GM23338 (cell line): ENCODE measurements around the gene EHF. TPM values are rescaled to one million over a fixed set of nuclear protein-coding genes. Genes with fewer than 3 reads are reported as not detected.

ENCODE experiments used
- CREB1 ChIP-seq: fragments of 250-450 bp; sonication (Bioruptor Pico); IDR thresholded peaks from 2 replicates; pipeline ENCODE4 v1.5.0; 2020; ENCODE audit warnings: low read depth, mild to moderate bottlenecking, moderate library complexity
- EZH2 ChIP-seq: fragments of 200-600 bp; sonication (generic); IDR thresholded peaks from one replicate; pipeline ENCODE4 v1.8.0; 2017; ENCODE audit warnings: antibody characterized with exemption, mild to moderate bottlenecking, low read depth; ENCODE audit not compliant: unreplicated experiment
- EZH2phosphoT487 ChIP-seq: fragments of 200-600 bp; sonication (generic); IDR thresholded peaks from one replicate; pipeline ENCODE4 v1.8.1; 2018; ENCODE audit warnings: antibody characterized with exemption; ENCODE audit not compliant: unreplicated experiment
- REST ChIP-seq: IDR thresholded peaks from one replicate; pipeline ENCODE4 v1.6.1; 2018; ENCODE audit warnings: antibody characterized with exemption; ENCODE audit not compliant: unreplicated experiment
- ZNF114 ChIP-seq: fragments of 250-450 bp; sonication (Bioruptor Pico); IDR thresholded peaks from 2 replicates; pipeline ENCODE4 v1.5.0; 2020; ENCODE audit warnings: mild to moderate bottlenecking, moderate library complexity
- ZNF331 ChIP-seq: fragments of 250-450 bp; sonication (Bioruptor Pico); IDR thresholded peaks from 2 replicates; pipeline ENCODE4 v1.5.0; 2020; ENCODE audit warnings: low read depth, mild to moderate bottlenecking, moderate library complexity
- polyA plus RNA-seq: library from polyadenylated mRNA; unstranded; fragments of >200 nt; fragmentation: Nextera tagmentation; extraction: Ambion mirVana; gene quantifications from 2 replicates; pipeline ENCODE4 v1.2.1, GENCODE V29; 2016
- total RNA-seq: library from RNA; depleted of rRNA; stranded (reverse); fragments of >200 nt; shearing (Covaris generic); gene quantifications from 2 replicates; pipeline ENCODE4 v1.2.3, GENCODE V29; 2014
- TF ChIP-seq, protein P1 (sequence below): fragments of 250-450 bp; sonication (Bioruptor Pico); IDR thresholded peaks from 2 replicates; pipeline ENCODE4 v1.5.0; 2020; ENCODE audit warnings: mild to moderate bottlenecking, moderate library complexity

EHF gene
- total and polyA plus RNA-seq, 2 experiments from 2014 or later, result not detected

- TF ChIP-seq, protein P1, sequence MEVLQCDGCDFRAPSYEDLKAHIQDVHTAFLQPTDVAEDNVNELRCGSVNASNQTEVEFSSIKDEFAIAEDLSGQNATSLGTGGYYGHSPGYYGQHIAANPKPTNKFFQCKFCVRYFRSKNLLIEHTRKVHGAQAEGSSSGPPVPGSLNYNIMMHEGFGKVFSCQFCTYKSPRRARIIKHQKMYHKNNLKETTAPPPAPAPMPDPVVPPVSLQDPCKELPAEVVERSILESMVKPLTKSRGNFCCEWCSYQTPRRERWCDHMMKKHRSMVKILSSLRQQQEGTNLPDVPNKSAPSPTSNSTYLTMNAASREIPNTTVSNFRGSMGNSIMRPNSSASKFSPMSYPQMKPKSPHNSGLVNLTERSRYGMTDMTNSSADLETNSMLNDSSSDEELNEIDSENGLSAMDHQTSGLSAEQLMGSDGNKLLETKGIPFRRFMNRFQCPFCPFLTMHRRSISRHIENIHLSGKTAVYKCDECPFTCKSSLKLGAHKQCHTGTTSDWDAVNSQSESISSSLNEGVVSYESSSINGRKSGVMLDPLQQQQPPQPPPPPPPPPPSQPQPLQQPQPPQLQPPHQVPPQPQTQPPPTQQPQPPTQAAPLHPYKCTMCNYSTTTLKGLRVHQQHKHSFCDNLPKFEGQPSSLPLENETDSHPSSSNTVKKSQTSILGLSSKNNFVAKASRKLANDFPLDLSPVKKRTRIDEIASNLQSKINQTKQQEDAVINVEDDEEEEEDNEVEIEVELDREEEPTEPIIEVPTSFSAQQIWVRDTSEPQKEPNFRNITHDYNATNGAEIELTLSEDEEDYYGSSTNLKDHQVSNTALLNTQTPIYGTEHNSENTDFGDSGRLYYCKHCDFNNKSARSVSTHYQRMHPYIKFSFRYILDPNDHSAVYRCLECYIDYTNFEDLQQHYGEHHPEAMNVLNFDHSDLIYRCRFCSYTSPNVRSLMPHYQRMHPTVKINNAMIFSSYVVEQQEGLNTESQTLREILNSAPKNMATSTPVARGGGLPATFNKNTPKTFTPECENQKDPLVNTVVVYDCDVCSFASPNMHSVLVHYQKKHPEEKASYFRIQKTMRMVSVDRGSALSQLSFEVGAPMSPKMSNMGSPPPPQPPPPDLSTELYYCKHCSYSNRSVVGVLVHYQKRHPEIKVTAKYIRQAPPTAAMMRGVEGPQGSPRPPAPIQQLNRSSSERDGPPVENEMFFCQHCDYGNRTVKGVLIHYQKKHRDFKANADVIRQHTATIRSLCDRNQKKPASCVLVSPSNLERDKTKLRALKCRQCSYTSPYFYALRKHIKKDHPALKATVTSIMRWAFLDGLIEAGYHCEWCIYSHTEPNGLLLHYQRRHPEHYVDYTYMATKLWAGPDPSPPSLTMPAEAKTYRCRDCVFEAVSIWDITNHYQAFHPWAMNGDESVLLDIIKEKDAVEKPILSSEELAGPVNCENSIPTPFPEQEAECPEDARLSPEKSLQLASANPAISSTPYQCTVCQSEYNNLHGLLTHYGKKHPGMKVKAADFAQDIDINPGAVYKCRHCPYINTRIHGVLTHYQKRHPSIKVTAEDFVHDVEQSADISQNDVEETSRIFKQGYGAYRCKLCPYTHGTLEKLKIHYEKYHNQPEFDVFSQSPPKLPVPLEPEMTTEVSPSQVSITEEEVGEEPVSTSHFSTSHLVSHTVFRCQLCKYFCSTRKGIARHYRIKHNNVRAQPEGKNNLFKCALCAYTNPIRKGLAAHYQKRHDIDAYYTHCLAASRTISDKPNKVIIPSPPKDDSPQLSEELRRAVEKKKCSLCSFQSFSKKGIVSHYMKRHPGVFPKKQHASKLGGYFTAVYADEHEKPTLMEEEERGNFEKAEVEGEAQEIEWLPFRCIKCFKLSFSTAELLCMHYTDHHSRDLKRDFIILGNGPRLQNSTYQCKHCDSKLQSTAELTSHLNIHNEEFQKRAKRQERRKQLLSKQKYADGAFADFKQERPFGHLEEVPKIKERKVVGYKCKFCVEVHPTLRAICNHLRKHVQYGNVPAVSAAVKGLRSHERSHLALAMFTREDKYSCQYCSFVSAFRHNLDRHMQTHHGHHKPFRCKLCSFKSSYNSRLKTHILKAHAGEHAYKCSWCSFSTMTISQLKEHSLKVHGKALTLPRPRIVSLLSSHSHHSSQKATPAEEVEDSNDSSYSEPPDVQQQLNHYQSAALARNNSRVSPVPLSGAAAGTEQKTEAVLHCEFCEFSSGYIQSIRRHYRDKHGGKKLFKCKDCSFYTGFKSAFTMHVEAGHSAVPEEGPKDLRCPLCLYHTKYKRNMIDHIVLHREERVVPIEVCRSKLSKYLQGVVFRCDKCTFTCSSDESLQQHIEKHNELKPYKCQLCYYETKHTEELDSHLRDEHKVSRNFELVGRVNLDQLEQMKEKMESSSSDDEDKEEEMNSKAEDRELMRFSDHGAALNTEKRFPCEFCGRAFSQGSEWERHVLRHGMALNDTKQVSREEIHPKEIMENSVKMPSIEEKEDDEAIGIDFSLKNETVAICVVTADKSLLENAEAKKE (CRISPR knock-in tag), result no peak
- no peak for TF ChIP-seq EZH2phosphoT487
- TF ChIP-seq ZNF331 (CRISPR knock-in tag), result no peak
- TF ChIP-seq REST, result no peak
- TF ChIP-seq ZNF114 (CRISPR knock-in tag), result no peak
- no peak for TF ChIP-seq EZH2
- TF ChIP-seq CREB1 (CRISPR knock-in tag), result no peak
Measured at GRCh38 chr11:34595960-34596644, 24.8 kb upstream of the EHF start (continued).
